Endothelial cell of umbilical vein (primary cell): Measurements from ENCODE around the gene MORC4. TPM values are rescaled to one million over a fixed set of nuclear protein-coding genes. Genes with fewer than 3 reads are reported as not detected.
A peak's percentile ranks its signal among the peaks of the same experiment; 100 is the strongest.

Experiments used
- BruUV-seq: library from RNA; stranded (reverse); fragments of 400-500 nt; replicated peaks from 2 replicates; lab custom pipeline; 2021; lab: Mats Ljungman, UMichigan
- CTCF ChIA-PET: fragments of 300-600, 350-600 bp; sonication (Branson Sonifier 250); formaldehyde crosslinking; loops from one replicate; lab custom pipeline; 2021; ENCODE audit warnings: antibody characterized with exemption, inconsistent platforms; lab: Charles Lee
- POLR2A ChIA-PET: fragments of 300-600, 350-600 bp; sonication (Branson Sonifier 250); formaldehyde crosslinking; loops from one replicate; lab custom pipeline; 2021; ENCODE audit warnings: antibody characterized with exemption, inconsistent platforms; lab: Charles Lee
- DNase-seq: peaks from one replicate; pipeline ENCODE4 v3.0.0-alpha.2; 2011; ENCODE audit warnings: low read depth, low spot score
- FAIRE-seq: peaks from 2 replicates; lab custom pipeline; 2011; peaks lifted over from hg19 to GRCh38; lab: Jason Lieb, UNC
- H2AFZ ChIP-seq: 2 replicates; pipeline ENCODE4 v1.6.0; 2012; ENCODE audit warnings: low read depth, low read length, control low read depth, inconsistent platforms
- H3K27ac ChIP-seq: 2 replicates; pipeline ENCODE4 v1.5.1; 2011; ENCODE audit warnings: low read depth, mild to moderate bottlenecking, control low read depth, low read length, moderate library complexity; ENCODE audit not compliant: insufficient read depth
- H3K27me3 ChIP-seq, 2 experiments: 2 replicates each; pipeline versions ENCODE4 v1.6.0 to v1.6.1; 2011; ENCODE audit warnings: low read length in 2 of 2, mixed read lengths in 1 of 2; ENCODE audit not compliant: control insufficient read depth in 2 of 2, insufficient read depth in 2 of 2
- H3K36me3 ChIP-seq, 2 experiments: 2 replicates in 1 of 2; 3 replicates in 1 of 2; pipeline ENCODE4 v1.5.1; 2011; ENCODE audit warnings: low read length in 2 of 2, mild to moderate bottlenecking in 1 of 2, moderate library complexity in 1 of 2; ENCODE audit not compliant: control insufficient read depth in 2 of 2, insufficient read depth in 2 of 2; ENCODE audit errors: extremely low read depth in 1 of 2
- H3K4me1 ChIP-seq: 3 replicates; pipeline ENCODE4 v1.5.1; 2011; ENCODE audit warnings: mild to moderate bottlenecking, low read length; ENCODE audit not compliant: control insufficient read depth, insufficient read depth; ENCODE audit errors: extremely low read depth
- H3K4me2 ChIP-seq: 2 replicates; pipeline ENCODE4 v1.6.1; 2011; ENCODE audit warnings: low read length, control low read depth, mixed read lengths; ENCODE audit not compliant: insufficient read depth
- H3K4me3 ChIP-seq, 3 experiments: fragments of 200-600 bp in 1 of 3; sonication (generic), shearing (Covaris generic) in 1 of 3; replicated peaks in 1 of 3; 2 replicates each; pipeline ENCODE4 v1.5.1; 2011 to 2016; ENCODE audit warnings: control low read depth in 3 of 3, low read length in 3 of 3, mild to moderate bottlenecking in 2 of 3, inconsistent platforms in 1 of 3, low read depth in 1 of 3, moderate library complexity in 1 of 3; ENCODE audit not compliant: insufficient read depth in 1 of 3
- H3K79me2 ChIP-seq: 2 replicates; pipeline ENCODE4 v1.6.0; 2012; ENCODE audit warnings: low read length, inconsistent platforms; ENCODE audit not compliant: control insufficient read depth, insufficient read depth
- H3K9ac ChIP-seq: replicated peaks from 2 replicates; pipeline ENCODE3; 2011; ENCODE audit warnings: low read length, control low read depth; ENCODE audit not compliant: insufficient read depth; ENCODE audit errors: extremely low read depth
- H3K9me1 ChIP-seq: replicated peaks from 3 replicates; pipeline ENCODE4 v1.6.0; 2011; ENCODE audit warnings: mild to moderate bottlenecking, low read length; ENCODE audit not compliant: control insufficient read depth, insufficient read depth; ENCODE audit errors: extremely low read depth
- H3K9me3 ChIP-seq: replicated peaks from 2 replicates; pipeline ENCODE4 v1.5.1; 2012; ENCODE audit warnings: low read length, inconsistent platforms; ENCODE audit not compliant: control insufficient read depth, insufficient read depth
- H4K20me1 ChIP-seq: replicated peaks from 2 replicates; pipeline ENCODE3; 2011; ENCODE audit warnings: mild to moderate bottlenecking, low read length; ENCODE audit not compliant: control insufficient read depth, insufficient read depth; ENCODE audit errors: extremely low read depth
- EZH2 ChIP-seq: IDR thresholded peaks from 2 replicates; pipeline ENCODE4 v1.6.1; 2012; ENCODE audit warnings: borderline replicate concordance, low read depth, mild to moderate bottlenecking, moderate library complexity, low read length, inconsistent platforms; ENCODE audit not compliant: severe bottlenecking
- FOS ChIP-seq: IDR thresholded peaks from 2 replicates; pipeline ENCODE4 v1.6.1; 2011; ENCODE audit warnings: mild to moderate bottlenecking, low read length, moderate library complexity, borderline replicate concordance; ENCODE audit not compliant: insufficient read depth
- GATA2 ChIP-seq: IDR thresholded peaks from 2 replicates; pipeline ENCODE4 v1.7.0; 2011; ENCODE audit warnings: low read depth, mild to moderate bottlenecking, moderate library complexity, mixed read lengths, low read length; ENCODE audit not compliant: insufficient read length, insufficient read depth
- JUN ChIP-seq: IDR thresholded peaks from 2 replicates; pipeline ENCODE4 v1.6.1; 2011; ENCODE audit warnings: borderline replicate concordance, low read depth; ENCODE audit not compliant: insufficient read length, insufficient read depth
- MAX ChIP-seq: IDR thresholded peaks from 2 replicates; pipeline ENCODE4 v1.6.1; 2011; ENCODE audit not compliant: insufficient read depth, insufficient read length
- MYC ChIP-seq: IDR thresholded peaks from one replicate; pipeline ENCODE4 v1.6.1; 2011; ENCODE audit warnings: mild to moderate bottlenecking, low read depth, low read length
- POLR2A ChIP-seq: IDR thresholded peaks from 2 replicates; pipeline ENCODE4 v1.6.1; 2012; ENCODE audit warnings: low read depth, mild to moderate bottlenecking, control low read depth, low read length
- POLR2AphosphoS5 ChIP-seq: IDR thresholded peaks from 2 replicates; pipeline ENCODE4 v1.6.1; 2012; ENCODE audit warnings: low read depth, mild to moderate bottlenecking, control low read depth, low read length, moderate library complexity; ENCODE audit not compliant: insufficient read depth
- dilution Hi-C: fragments of 300-500 bp; cut with MboI; formaldehyde crosslinking; loops from one replicate; pipeline ENCODE4 v1.15.0; 2019; ENCODE audit warnings: low sequenced_read_pairs; ENCODE audit not compliant: extremely low pct_ligation_motif_present
- intact Hi-C: fragments of 100-400 bp; cut with micrococcal nuclease; formaldehyde crosslinking; loops from one replicate; pipeline ENCODE4 v1.10.0; 2022
- polyA plus RNA-seq, 4 experiments: library from polyadenylated mRNA; depleted of rRNA in 3 of 4; stranded (reverse) in 3 of 4; unstranded in 1 of 4; fragments of >200 nt; gene quantifications; 2 replicates each; pipeline versions ENCODE4 v1.2.1 to v1.2.3, GENCODE V29; 2011 to 2012; ENCODE audit warnings: missing spikeins in 1 of 4
- total RNA-seq: library from RNA; stranded (reverse); gene quantifications from 2 replicates; pipeline ENCODE4 v1.2.3, GENCODE V29; 2021
- TF ChIP-seq, protein P1 (sequence below), 2 donors: IDR thresholded peaks; 1 replicate in 1 of 2; 2 replicates in 1 of 2; pipeline ENCODE4 v1.5.1; 2011; ENCODE audit warnings: low read length in 2 of 2, mild to moderate bottlenecking in 2 of 2, moderate library complexity in 2 of 2, control low read depth in 1 of 2, inconsistent platforms in 1 of 2, low read depth in 1 of 2; ENCODE audit not compliant: insufficient read depth in 1 of 2; ENCODE audit errors: extremely low read depth in 1 of 2

The MORC4 gene
- total and polyA plus RNA-seq, 2 donors (not counting 3 experiments of a cell fraction or from before 2014, with no cell fraction given) = 4.3 to 12.0 TPM

DNA sequence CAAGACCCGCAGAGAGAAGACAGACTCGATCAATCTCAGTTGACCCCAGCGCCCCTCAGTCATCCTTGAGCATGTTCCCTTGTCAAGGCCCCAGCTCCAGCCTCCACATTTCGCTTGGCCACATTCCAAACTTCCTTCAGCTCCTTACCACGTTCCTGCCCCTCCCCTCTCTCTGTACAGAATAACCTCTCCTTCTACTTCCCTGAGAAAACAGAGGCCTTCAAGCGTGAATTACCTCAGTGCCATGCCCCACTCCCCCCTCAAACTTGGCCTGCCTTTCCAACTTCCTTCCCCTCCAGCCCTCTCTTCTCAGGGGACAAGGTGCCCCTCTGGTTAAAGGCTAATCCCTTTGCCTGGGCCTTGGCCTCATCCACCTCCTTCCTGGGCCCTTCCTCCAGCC is 93.7 kb downstream of the MORC4 start:
- no TSS peak for BruUV-seq
- no peak overlapping the region for H3K4me3 ChIP-seq

GRCh38 chrX:106905064-106905708 is 94.8 kb downstream of the MORC4 start:
- FAIRE-seq = no peak
- POLR2A ChIA-PET = no interaction called here
- no peaks in the 10 kb centered on the region for H3K27me3 ChIP-seq
- H4K20me1 ChIP-seq = no peaks in the 10 kb centered on the region
- no peak overlapping the region for H3K4me2 ChIP-seq
- no peaks in the 10 kb centered on the region for H3K9me3 ChIP-seq
- H3K36me3 ChIP-seq = no peaks in the 10 kb centered on the region
- dilution Hi-C loops (no loop called here), intact Hi-C loops (no loop called here)
- CTCF ChIA-PET = interaction anchor here (1.4 to 2.1 kb wide), 3 partner anchors 8 to 12 kb away, joined by 4 read pairs; no protein-coding TSS in a partner anchor
- H3K9me1 ChIP-seq = no peaks in the 10 kb centered on the region
- no peaks in the 10 kb centered on the region for H3K79me2 ChIP-seq
- no peak for DNase-seq
- H3K4me3 ChIP-seq = no peak overlapping the region
- H3K4me1 ChIP-seq = no peaks in the 10 kb centered on the region
- TF ChIP-seq FOS (no peak), POLR2AphosphoS5 (no peak), GATA2 (no peak), JUN (no peak), MYC (no peak), EZH2 (no peak), MAX (no peak), POLR2A (no peak)
- TF ChIP-seq, protein P1, sequence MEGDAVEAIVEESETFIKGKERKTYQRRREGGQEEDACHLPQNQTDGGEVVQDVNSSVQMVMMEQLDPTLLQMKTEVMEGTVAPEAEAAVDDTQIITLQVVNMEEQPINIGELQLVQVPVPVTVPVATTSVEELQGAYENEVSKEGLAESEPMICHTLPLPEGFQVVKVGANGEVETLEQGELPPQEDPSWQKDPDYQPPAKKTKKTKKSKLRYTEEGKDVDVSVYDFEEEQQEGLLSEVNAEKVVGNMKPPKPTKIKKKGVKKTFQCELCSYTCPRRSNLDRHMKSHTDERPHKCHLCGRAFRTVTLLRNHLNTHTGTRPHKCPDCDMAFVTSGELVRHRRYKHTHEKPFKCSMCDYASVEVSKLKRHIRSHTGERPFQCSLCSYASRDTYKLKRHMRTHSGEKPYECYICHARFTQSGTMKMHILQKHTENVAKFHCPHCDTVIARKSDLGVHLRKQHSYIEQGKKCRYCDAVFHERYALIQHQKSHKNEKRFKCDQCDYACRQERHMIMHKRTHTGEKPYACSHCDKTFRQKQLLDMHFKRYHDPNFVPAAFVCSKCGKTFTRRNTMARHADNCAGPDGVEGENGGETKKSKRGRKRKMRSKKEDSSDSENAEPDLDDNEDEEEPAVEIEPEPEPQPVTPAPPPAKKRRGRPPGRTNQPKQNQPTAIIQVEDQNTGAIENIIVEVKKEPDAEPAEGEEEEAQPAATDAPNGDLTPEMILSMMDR (IDR thresholded peaks at IDR 0.05; ENCODE audit: extremely low read depth in 1 of 2, insufficient read depth in 1 of 2, low read depth in 1 of 2, low read length in 2 of 2) = no peak
- H3K9ac ChIP-seq = no peak overlapping the region
- BruUV-seq = no TSS peak
- no peak overlapping the region for H3K27ac ChIP-seq
- no peak overlapping the region for H2AFZ ChIP-seq

More for the DNA sequence above, 93.7 kb downstream of the MORC4 start:
- ChIA-PET CTCF (interaction anchor here (1.2 to 1.7 kb wide), 3 partner anchors 9 to 11 kb away, joined by 3 to 4 read pairs (median 4); no protein-coding TSS in a partner anchor), POLR2A (no interaction called here)
- H3K4me1 ChIP-seq = no peaks in the 10 kb centered on the region
- no peaks in the 10 kb centered on the region for H3K27me3 ChIP-seq
- no peak overlapping the region for H3K27ac ChIP-seq
- no peaks in the 10 kb centered on the region for H3K9me1 ChIP-seq
- DNase-seq (peak; percentile 11), FAIRE-seq (no peak)
- intact Hi-C loops (no loop called here), dilution Hi-C loops (no loop called here)
- H3K9me3 ChIP-seq = no peaks in the 10 kb centered on the region
- no peak overlapping the region for H3K4me2 ChIP-seq
- no peaks in the 10 kb centered on the region for H3K79me2 ChIP-seq
- H3K36me3 ChIP-seq = no peaks in the 10 kb centered on the region
- H4K20me1 ChIP-seq = no peaks in the 10 kb centered on the region
- H2AFZ ChIP-seq = no peak overlapping the region
- no peak overlapping the region for H3K9ac ChIP-seq
- TF ChIP-seq POLR2A (no peak), FOS (no peak), JUN (no peak), MYC (no peak), EZH2 (no peak)
